ENCODE measurements around the gene ZNF883.
"Not testable (repeated sequence)": the region's sequence is repeated elsewhere in the genome, so short reads cannot be mapped to it uniquely, and the experiment has no call there.

ZNF883 gene

GRCh38 chr9:113011911-113012381, at the start of gene ZNF883:
ZNF883 (minus strand) TSS chr9:113012192.
- DNase-seq (ENCODE audit: low spot score): no peak

GRCh38 chr9:113061072-113061850, 49.3 kb upstream of the ZNF883 start:
- not testable (repeated sequence) for DNase-seq (ENCODE audit: low spot score)

DNA sequence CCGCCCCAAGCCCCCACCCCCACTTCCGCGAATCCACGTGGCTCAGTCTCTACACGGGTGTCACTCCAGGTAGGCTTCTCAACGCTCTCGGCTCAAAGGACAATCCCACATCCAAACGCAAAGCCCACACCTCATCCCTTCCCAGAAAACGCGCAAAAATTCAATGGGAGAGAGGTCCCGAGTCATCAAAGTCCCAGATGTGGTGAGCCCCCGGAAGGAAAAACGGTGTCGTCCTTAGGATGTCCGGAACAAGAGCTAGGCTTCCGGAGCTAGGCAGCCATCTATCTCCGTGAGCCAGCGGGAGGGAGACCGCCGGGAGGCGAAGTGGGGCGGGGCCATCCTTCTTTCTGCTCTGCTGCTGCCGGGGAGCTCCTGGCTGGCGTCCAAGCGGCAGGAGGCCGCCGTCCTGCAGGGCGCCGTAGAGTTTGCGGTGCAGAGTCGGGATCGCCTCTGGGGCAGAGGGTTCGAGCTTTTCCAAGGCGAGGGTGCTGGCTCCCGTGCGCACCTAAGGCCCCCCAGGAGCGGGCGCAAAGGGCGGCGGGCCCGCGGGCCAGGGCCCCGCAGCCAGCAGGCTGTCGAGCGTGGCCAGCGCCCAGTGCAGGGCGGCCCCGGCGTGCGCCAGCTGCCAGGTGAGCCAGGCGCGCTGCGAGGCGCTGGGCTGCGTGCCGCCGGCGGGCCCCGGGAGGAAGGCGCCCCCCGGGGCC, 47.7 kb upstream of the ZNF883 start:
- DNase-seq (ENCODE audit: low spot score): not testable (repeated sequence)

DNA sequence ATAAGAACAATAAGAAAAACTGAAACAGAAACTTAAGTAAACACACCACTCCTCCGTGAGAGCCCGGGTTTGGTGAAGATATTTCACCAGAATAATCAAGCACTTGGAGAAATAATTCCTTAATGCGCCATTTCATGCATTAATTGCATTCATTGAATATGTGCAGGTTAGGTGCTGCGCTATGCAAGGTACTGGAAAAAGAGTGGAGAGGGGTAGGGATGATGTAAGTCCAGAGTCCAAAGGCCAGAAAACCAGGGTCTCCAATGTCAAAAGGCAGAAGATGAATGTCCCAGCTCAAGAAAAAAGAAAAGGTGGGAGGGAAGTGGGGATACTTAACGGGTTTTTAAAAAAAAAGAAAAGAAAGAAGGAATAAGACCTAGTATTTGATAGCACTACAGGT, 45.2 kb upstream of the ZNF883 start:
- DNase-seq (ENCODE audit: low spot score): no peak

DNA sequence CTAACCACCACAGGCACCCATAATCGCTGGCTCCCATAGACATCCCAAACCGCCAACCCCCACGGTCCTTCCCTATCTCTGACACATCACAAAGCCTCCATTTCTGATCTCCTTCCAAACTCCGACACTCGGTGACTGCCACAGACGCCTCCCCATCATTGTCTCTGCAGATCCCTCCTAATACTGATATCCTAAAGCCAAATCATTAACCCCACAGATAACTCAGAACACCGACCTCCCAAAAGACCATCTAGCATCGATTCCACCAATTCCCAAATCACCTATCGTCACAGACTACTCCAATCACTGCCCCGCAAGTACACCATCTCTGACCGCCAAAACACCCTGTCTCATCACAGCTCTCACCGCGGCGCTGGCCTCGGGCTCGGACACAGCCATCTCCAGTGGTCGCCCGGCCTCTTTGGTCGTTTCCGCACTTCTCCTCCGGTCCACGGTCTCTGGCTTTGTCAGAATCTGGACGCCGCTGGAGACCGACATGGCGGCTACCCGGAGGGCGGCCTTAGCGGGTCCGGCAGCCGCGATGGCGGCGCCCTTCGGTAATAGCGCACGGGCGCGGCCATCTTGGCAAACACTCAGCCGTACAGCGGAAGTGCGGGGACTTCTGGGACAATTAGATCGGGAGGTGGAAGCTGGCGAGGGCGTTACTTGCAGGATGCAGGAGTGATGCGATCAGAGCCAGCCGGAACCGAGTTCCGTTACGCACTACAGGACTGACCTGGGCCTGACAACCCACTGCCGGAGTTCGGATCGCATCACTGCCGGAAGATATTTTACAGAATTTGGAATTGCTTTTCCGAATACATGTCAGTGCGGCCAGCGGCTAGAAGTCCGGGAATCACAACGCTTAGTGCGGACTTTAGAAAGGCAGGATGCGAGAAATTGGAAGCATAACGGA, 44.5 kb upstream of the ZNF883 start, which contains the start of gene ZFP37:
Gene ZFP37 (minus strand): TSS at position 534 of the 916 bp plus-strand sequence. CDS start 36 bp downstream, at position 498.
- no peak for DNase-seq (ENCODE audit: low spot score)

GRCh38 chr9:113042884-113043657, 31.1 kb upstream of the ZNF883 start:
- DNase-seq (ENCODE audit: low spot score): no peak

DNA sequence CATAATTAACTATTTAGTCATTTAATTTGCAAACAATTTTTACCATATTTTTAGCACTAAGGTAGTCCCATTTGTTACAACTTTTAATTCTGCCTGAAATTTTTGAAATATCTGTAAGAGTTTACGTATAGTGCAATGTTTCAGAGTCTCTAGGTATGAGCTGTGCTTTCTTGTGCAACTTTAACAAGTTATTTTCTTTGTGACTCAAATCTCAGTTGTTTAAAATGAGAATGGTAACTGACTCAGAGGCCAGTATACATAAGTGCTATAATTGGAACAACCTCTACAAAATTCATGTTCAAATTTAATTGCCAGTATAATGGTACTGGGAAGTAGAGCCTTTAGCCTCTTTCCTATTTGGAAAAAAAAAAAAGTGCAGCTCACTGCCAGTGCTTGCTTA, 14.2 kb upstream of the ZNF883 start:
- no peak for DNase-seq (ENCODE audit: low spot score)

DNA sequence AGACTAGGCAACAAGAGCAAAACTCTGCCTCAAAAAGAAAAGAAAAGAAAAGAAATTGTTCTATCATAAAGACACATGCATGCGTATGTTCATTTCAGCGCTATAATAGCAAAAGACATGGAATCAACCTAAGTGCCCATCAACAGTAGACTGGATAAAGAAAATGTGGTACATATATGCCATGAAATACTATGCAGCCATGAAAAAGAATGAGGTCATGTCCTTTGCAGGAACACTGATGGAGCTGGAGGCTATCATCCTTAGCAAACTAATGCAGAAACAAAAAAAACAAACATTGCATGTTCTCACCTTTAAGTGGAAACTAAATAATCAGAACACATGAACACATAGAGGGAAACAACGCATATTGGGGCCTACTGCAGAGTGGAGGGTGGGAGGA, 6.3 kb upstream of the ZNF883 start:
- DNase-seq (ENCODE audit: low spot score): no peak

DNA sequence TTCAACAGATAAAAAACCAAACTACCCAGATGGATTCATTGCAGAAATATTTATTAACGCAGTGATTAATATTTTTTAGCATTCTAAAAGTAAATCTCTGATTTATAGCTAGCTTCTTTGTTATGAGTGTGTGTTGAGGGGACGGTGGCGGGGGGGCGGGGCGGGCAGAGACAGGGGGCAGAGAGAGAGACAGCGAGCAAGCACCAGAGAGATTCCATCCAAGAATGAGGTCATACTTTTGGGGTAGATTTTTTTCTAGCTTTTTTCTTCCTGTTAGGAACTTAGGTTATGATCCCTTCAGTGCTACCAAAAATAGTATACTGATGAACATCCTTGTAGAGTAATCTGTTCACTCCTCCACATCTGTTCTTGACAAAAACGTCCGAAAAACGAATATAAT, 500 bp upstream of the ZNF883 start:
- DNase-seq (ENCODE audit: low spot score): no peak

DNA sequence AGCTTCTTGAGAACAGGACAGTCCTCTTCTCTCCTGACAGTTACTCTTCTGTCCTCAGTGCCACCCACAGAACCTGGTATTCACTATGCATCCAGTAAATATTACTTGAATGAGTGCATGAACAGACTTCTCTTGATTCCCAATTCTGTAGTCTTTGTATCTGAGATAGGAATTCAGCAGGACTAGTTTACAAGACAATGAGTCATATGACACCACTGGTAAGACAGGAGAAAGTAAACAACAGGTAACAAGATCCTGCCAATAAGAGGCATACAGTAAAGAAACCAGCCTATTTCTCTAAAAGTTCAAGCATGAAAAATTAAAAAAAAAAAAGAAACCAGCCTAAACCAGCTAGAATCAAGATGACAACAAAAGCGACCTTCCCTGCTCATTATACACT, 6.2 kb downstream of the ZNF883 start:
- DNase-seq (ENCODE audit: low spot score): no peak

DNA sequence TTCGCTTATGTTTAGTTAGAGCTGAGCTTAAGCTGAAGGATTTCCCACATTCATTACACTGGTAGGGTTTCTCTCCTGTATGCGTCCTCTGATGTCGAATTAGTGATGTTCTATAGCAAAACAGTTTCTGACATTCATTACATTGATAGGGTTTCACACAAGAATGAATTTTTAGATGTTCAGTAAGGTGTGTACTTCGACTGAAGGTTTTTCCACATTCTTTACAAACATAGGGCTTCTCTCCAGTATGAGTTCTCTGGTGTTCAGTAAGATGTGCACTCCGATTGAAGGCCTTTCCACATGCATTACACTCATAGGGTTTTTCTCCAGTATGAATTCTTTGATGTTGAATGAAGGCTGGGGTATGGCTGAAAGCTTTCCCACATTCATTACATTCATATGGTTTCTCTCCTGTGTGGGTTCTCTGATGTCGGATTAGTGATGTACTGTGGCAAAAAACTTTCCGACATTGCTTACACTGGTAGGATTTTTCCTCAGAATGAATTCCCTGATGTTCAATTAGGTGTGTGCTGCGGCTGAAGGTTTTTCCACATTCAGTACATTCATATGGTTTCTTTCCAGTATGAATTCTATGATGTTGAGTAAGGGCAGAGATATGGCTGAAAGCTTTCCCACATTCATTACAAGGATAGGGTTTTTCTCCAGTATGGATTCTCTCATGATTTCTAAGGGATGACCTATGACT, 14.6 kb downstream of the ZNF883 start:
- no peak for DNase-seq (ENCODE audit: low spot score)

DNA sequence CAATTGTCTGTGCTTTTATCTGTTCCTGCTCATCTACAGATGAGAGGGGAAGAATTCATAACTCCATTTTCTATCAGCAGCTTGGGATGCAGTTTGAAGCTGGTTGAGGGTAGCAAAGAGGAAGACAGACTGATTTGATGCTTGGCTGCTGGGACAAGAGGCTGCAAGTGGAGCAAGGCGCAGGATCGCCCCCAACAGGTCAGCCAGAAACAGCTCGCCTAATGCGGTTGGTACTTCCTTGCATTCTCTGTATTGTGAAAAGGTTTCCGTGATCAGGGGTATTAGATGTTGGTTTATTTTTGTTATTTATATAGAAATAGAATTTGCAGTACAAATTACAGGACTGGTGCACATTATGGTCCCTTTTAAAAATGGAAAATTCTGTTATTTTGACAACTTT, 40.6 kb downstream of the ZNF883 start:
- no peak for DNase-seq (ENCODE audit: low spot score)

DNA sequence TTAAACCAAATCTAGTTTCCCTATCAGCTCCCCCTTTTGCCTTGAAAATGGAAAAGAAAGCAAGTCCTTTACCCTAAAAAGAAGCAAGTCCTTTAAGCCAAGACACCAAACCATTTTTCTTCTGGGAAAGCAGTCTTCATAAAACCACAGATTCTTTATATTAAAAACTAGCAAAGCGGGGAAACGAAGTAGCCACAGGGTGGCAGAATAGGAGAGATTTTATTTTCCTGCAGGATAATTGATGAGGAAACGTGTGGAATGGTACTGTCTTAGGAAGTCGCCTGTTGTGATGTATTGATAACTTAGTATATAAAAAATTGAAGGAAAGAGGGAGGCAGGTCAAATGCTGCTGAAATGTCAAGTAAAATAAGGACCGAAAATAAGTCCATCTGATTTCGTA, 41.1 kb downstream of the ZNF883 start:
- no peak for DNase-seq (ENCODE audit: low spot score)

GRCh38 chr9:112969730-112970129, 42.3 kb downstream of the ZNF883 start:
- DNase-seq (ENCODE audit: low spot score): no peak

- no peak for DNase-seq (ENCODE audit: low spot score)
Measured at GRCh38 chr9:112955550-112955949, 56.4 kb downstream of the ZNF883 start.

- DNase-seq (ENCODE audit: low spot score): no peak
Measured at GRCh38 chr9:112945620-112946208, 66.3 kb downstream of the ZNF883 start.

GRCh38 chr9:112939418-112939817, 72.6 kb downstream of the ZNF883 start:
- no peak for DNase-seq (ENCODE audit: low spot score)

DNA sequence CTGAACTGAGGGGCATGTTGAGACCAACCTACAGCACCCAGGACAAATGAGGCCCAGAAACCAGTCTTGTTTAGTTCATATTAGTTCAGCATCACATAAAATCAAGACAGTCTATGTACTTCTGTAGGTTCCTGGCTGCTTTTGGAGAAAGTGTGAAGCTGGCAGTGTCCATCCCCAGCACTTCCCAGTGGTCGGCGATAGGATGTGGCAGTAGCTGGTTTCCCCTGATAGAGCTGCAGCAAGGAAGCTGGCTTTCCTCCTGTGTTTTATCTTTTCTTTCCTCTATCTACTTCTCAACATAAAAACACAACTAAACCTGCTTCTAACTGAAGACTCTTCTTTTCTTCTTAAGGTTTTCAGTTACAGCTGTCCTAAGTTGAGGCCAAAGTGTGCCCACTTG, 78.3 kb downstream of the ZNF883 start:
- no peak for DNase-seq (ENCODE audit: low spot score)

DNA sequence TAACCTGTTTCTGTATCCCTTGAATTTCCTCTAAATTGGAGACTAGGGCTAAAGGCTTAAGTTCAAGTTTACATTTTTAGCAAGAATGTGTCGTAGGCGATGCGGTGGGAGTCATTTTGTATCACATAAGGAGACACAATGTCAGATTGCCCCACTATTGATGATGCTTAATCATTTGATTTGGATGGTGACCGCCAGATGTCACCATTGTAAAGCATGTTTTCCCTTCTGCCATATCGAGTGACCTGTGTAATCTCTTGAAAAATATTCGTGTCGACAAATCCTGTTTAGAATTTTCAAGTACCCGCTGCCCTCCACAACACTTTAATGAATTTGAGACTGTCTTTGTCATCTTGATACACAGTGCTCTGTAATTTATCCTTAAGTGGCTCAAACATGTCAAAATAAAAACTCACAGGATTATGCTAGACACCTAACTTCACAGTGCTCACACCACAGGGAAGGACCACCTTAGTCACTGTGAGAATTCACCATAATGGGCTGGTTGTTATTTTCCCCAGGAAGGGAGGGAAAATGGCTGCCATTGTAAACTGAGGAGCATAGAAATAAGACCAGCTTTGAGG, 86.8 kb downstream of the ZNF883 start:
- DNase-seq (ENCODE audit: low spot score): no peak

DNA sequence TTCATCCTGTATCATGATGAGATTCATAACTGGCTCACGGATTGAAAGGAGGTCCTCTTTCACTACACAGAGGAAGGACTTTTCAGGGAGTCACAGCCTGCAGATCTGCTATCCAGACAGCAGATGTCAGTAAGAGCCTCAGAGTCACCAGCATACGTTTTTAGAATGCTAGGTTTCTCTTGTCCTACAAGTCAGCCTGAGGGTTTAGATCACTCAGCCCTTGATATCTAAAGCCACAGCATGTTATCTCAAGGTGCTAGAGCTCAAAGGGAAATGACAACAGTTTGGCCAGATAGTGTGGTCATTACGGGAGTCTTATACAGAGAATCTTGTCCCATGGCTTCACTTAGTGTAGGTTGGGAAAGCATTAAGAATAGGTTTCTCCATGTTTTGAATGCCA, 90.4 kb downstream of the ZNF883 start:
- no peak for DNase-seq (ENCODE audit: low spot score)

Measured in hematopoietic multipotent progenitor cell treated with erythropoietin and hydrocortisone succinate and interleukin-3 and kit ligand, for 17 days (in vitro differentiated cells).